OCI-LY7 (cell line): ENCODE measurements around the gene RASSF10. TPM values are rescaled to one million over a fixed set of nuclear protein-coding genes. Genes with fewer than 3 reads are reported as not detected.

Source experiments
- BruUV-seq: library from RNA; stranded (reverse); fragments of 400-500 nt; replicated peaks from 2 replicates; lab custom pipeline; 2021; lab: Mats Ljungman, UMichigan
- CTCF ChIA-PET: fragments of 300-600 bp; sonication (Branson Sonifier 250); formaldehyde crosslinking; loops from one replicate; lab custom pipeline; 2022; ENCODE audit warnings: antibody characterized with exemption; ENCODE audit not compliant: unreplicated experiment; lab: Charles Lee
- POLR2A ChIA-PET: fragments of 300-600 bp; sonication (Branson Sonifier 250); formaldehyde crosslinking; loops from one replicate; lab custom pipeline; 2022; ENCODE audit warnings: antibody characterized with exemption; lab: Charles Lee
- DNase-seq: peaks from one replicate; pipeline ENCODE4 v3.0.0-alpha.2; 2015; ENCODE audit warnings: low spot score
- H2AFZ ChIP-seq: fragments of 200-600 bp; sonication (generic), shearing (Covaris generic); 2 replicates; pipeline ENCODE4 v1.6.1; 2014; ENCODE audit warnings: mild to moderate bottlenecking, antibody characterized with exemption, low read length, moderate library complexity
- H3K27ac ChIP-seq: fragments of 200-600 bp; sonication (generic); 2 replicates; pipeline ENCODE4 v1.5.1; 2014; ENCODE audit warnings: mixed run types, low read depth, mild to moderate bottlenecking, moderate library complexity, low read length, inconsistent platforms; ENCODE audit not compliant: poor library complexity, severe bottlenecking
- H3K36me3 ChIP-seq: fragments of 200-600 bp; sonication (generic); 2 replicates; pipeline ENCODE4 v1.6.1; 2014; ENCODE audit warnings: mild to moderate bottlenecking, antibody characterized with exemption, low read length, moderate library complexity, mixed read lengths; ENCODE audit not compliant: insufficient read depth
- H3K4me1 ChIP-seq: fragments of 200-600 bp; sonication (generic); 2 replicates; pipeline ENCODE4 v1.5.1; 2014; ENCODE audit warnings: mild to moderate bottlenecking, low read length; ENCODE audit not compliant: insufficient read depth, poor library complexity, severe bottlenecking
- H3K4me2 ChIP-seq: fragments of 200-600 bp; sonication (generic); 2 replicates; pipeline ENCODE4 v1.6.1; 2014; ENCODE audit warnings: mild to moderate bottlenecking, low read length
- H3K4me3 ChIP-seq: fragments of 200-600 bp; sonication (generic); 2 replicates; pipeline ENCODE4 v1.5.1; 2014; ENCODE audit warnings: mild to moderate bottlenecking, low read depth, low read length; ENCODE audit not compliant: poor library complexity, severe bottlenecking
- H3K79me2 ChIP-seq: fragments of 200-600 bp; sonication (generic); 2 replicates; pipeline ENCODE4 v1.6.1; 2016; ENCODE audit warnings: low read depth, mild to moderate bottlenecking, low read length, moderate library complexity, mixed read lengths; ENCODE audit not compliant: insufficient read depth
- H3K9me2 ChIP-seq: fragments of 200-600 bp; sonication (generic); 2 replicates; pipeline ENCODE4 v1.6.1; 2016; ENCODE audit warnings: mild to moderate bottlenecking, low read length, mixed read lengths; ENCODE audit not compliant: insufficient read depth
- H3K9me3 ChIP-seq: fragments of 200-600 bp; sonication (generic); 2 replicates; pipeline ENCODE4 v1.6.1; 2014; ENCODE audit warnings: mild to moderate bottlenecking, mixed run types, low read length, mixed read lengths
- H4K20me1 ChIP-seq: fragments of 200-600 bp; sonication (generic); 2 replicates; pipeline ENCODE4 v1.6.1; 2014; ENCODE audit warnings: mild to moderate bottlenecking, antibody characterized with exemption, low read length, moderate library complexity, mixed read lengths; ENCODE audit not compliant: insufficient read depth
- EZH2phosphoT487 ChIP-seq: fragments of 200-600 bp; sonication (generic); IDR thresholded peaks from 2 replicates; pipeline ENCODE4 v1.6.1; 2018; ENCODE audit warnings: low read depth, borderline replicate concordance, mild to moderate bottlenecking, mixed run types, antibody characterized with exemption, low read length, moderate library complexity, mixed read lengths
- intact Hi-C: fragments of 100-400 bp; cut with micrococcal nuclease; formaldehyde crosslinking; loops from one replicate; pipeline ENCODE4 v1.10.0; 2022; ENCODE audit not compliant: unreplicated experiment
- total RNA-seq, 2 experiments: library from RNA; depleted of rRNA in 1 of 2; stranded (reverse); fragments of >200 nt in 1 of 2; shearing (Covaris generic) in 1 of 2; gene quantifications; 2 replicates each; pipeline ENCODE4 v1.2.3, GENCODE V29; 2014 to 2022
- TF ChIP-seq, protein P1 (sequence below): fragments of 200-600 bp; sonication (generic); conservative IDR thresholded peaks from 2 replicates; pipeline ENCODE4 v1.5.1; 2014; ENCODE audit warnings: mild to moderate bottlenecking, antibody characterized with exemption, low read length, moderate library complexity, mixed read lengths

RASSF10 gene
- total RNA-seq, 2 experiments from 2014 or later, result not detected

DNA sequence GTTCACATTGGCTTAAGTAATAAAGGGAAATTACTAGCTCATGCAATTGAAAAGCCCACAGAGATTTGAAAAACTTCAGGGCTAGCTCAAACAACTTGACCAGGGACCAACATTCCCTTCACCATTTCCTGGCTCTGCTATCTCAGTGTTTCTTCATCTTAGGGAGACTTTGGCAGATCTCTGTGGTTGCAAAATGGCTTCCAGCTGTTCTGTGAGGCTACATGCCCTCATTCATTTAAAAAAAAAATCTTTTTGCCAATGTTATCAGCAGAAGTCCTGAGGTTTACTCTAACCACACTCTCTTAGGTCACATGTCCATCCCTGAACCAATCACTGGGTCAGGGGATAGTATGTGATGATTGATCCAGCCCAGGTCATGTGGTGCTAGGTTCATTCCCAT lies 13.9 kb upstream of the RASSF10 start:
- BruUV-seq, result no TSS peak

DNA sequence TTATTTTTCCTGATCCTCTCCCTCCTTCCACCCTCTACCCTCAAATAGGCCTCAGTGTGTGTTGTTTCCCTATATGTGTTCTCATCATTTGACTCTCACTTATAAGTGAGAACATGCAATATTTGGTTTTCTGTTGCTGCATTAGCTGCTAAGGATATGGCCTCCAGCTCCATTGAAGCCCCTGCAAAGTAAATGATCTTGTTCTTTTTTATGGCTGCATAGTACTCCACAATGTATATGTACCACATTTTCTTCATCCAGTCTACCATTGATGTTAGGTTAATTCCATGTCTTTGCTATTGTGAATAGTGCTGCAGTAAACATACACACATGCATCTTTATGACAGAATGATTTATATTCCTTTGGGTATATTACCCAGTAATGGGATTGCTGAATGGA lies 13.3 kb upstream of the RASSF10 start:
- ChIA-PET CTCF (no interaction called here), POLR2A (no interaction called here)
- intact Hi-C loops, result no loop called here
- H3K36me3 ChIP-seq, result no peaks in the 10 kb centered on the region
- H3K9me3 ChIP-seq, result no peaks in the 10 kb centered on the region
- BruUV-seq, result no TSS peak
- H3K9me2 ChIP-seq, result no peaks in the 10 kb centered on the region
- no peaks in the 10 kb centered on the region for H4K20me1 ChIP-seq
- no peaks in the 10 kb centered on the region for H3K79me2 ChIP-seq
- no peak overlapping the region for H2AFZ ChIP-seq
- no peaks in the 10 kb centered on the region for H3K4me1 ChIP-seq
- H3K4me2 ChIP-seq, result no peak overlapping the region
- TF ChIP-seq, protein P1, sequence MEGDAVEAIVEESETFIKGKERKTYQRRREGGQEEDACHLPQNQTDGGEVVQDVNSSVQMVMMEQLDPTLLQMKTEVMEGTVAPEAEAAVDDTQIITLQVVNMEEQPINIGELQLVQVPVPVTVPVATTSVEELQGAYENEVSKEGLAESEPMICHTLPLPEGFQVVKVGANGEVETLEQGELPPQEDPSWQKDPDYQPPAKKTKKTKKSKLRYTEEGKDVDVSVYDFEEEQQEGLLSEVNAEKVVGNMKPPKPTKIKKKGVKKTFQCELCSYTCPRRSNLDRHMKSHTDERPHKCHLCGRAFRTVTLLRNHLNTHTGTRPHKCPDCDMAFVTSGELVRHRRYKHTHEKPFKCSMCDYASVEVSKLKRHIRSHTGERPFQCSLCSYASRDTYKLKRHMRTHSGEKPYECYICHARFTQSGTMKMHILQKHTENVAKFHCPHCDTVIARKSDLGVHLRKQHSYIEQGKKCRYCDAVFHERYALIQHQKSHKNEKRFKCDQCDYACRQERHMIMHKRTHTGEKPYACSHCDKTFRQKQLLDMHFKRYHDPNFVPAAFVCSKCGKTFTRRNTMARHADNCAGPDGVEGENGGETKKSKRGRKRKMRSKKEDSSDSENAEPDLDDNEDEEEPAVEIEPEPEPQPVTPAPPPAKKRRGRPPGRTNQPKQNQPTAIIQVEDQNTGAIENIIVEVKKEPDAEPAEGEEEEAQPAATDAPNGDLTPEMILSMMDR, result no peak
- no peak for TF ChIP-seq EZH2phosphoT487
- DNase-seq, result no peak
- H3K27ac ChIP-seq, result no peak overlapping the region
- no peak overlapping the region for H3K4me3 ChIP-seq

More for the DNA sequence above, 13.9 kb upstream of the RASSF10 start:
- Histone ChIP-seq H3K9me3 (no peaks in the 10 kb centered on the region), H2AFZ (no peak overlapping the region), H3K4me1 (no peaks in the 10 kb centered on the region), H4K20me1 (no peaks in the 10 kb centered on the region), H3K4me3 (no peak overlapping the region), H3K27ac (no peak overlapping the region), H3K79me2 (no peaks in the 10 kb centered on the region), H3K4me2 (no peak overlapping the region), H3K9me2 (no peaks in the 10 kb centered on the region), H3K36me3 (no peaks in the 10 kb centered on the region)
- intact Hi-C loops, result no loop called here
- no peak for DNase-seq
- ChIA-PET CTCF (no interaction called here), POLR2A (no interaction called here)
- TF ChIP-seq EZH2phosphoT487, result no peak
- TF ChIP-seq, protein P1, result no peak

DNA sequence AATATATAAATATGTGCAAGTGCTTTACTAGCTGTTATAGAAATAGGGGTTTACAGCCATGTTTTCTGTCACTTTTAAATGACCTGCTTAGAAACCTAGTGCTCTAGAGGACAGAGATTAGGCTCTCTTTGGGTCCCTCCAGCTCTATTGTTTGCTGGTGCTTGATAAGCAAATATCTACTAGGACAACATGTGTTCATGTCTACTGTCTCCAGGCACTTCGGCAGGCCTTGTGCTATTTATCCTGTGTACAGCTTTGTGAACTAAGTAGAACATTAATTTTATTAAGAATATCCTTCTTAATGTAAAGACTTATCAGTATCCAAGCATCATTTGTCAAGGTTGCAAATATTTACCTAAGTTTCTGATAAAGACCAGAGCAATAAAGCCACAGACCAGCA lies 11.9 kb upstream of the RASSF10 start:
- Histone ChIP-seq H4K20me1 (no peaks in the 10 kb centered on the region), H3K4me2 (no peak overlapping the region), H3K9me2 (no peaks in the 10 kb centered on the region), H3K36me3 (no peaks in the 10 kb centered on the region), H3K27ac (no peak overlapping the region), H3K4me3 (no peak overlapping the region), H3K9me3 (no peaks in the 10 kb centered on the region), H3K4me1 (no peaks in the 10 kb centered on the region), H3K79me2 (no peaks in the 10 kb centered on the region), H2AFZ (no peak overlapping the region)
- TF ChIP-seq EZH2phosphoT487, result no peak
- TF ChIP-seq, protein P1, result no peak
- no peak for DNase-seq
- CTCF ChIA-PET, result no interaction called here
- POLR2A ChIA-PET, result interaction anchor here (0.5 kb wide), 1 partner anchor 43 kb away, joined by 3 read pairs; no protein-coding TSS in a partner anchor
- intact Hi-C loops, result no loop called here
- BruUV-seq, result no TSS peak
